PC-3 (cell line): ENCODE measurements around the gene MAST2.

Experiments
- CTCF ChIP-seq: fragments of 300-600 bp; sonication (generic); conservative IDR thresholded peaks from 2 replicates; pipeline ENCODE4 v1.5.1; 2017; ENCODE audit warnings: antibody characterized with exemption, low read depth, mild to moderate bottlenecking, low read length
- EZH2phosphoT487 ChIP-seq: fragments of 300-600 bp; sonication (generic); IDR thresholded peaks from 2 replicates; pipeline ENCODE4 v1.6.1; 2018; ENCODE audit warnings: mild to moderate bottlenecking, antibody characterized with exemption, low read length, borderline replicate concordance

GRCh38 chr1:45820788-45821187, 17.4 kb downstream of the MAST2 start:
- no peak for TF ChIP-seq CTCF
- TF ChIP-seq EZH2phosphoT487, result no peak
